Measurements from ENCODE around the gene RFPL2.

RFPL2 gene

GRCh38 chr22:32204856-32205722, at the start of gene RFPL2:
TSS of gene RFPL2 (minus strand) at chr22:32205073. CDS start at chr22:32202451, 2,622 bp downstream.
- DNase-seq (ENCODE audit: low read depth) = peak; percentile 30

GRCh38 chr22:32249231-32249630, 44.4 kb upstream of the RFPL2 start:
- DNase-seq (ENCODE audit: low read depth) = no peak

GRCh38 chr22:32248276-32248675, 43.4 kb upstream of the RFPL2 start:
- no peak for DNase-seq (ENCODE audit: low read depth)

- no peak for DNase-seq (ENCODE audit: low read depth)
Measured at GRCh38 chr22:32246166-32246565, 41.3 kb upstream of the RFPL2 start.

- DNase-seq (ENCODE audit: low read depth) = no peak
Measured at GRCh38 chr22:32245042-32245441, 40.2 kb upstream of the RFPL2 start.

- DNase-seq (ENCODE audit: low read depth) = no peak
Measured at GRCh38 chr22:32244547-32244946, 39.7 kb upstream of the RFPL2 start.

- DNase-seq (ENCODE audit: low read depth) = no peak
Measured at GRCh38 chr22:32240461-32240860, 35.6 kb upstream of the RFPL2 start.

- no peak for DNase-seq (ENCODE audit: low read depth)
Measured at GRCh38 chr22:32237906-32238305, 33.0 kb upstream of the RFPL2 start.

GRCh38 chr22:32236970-32237369, 32.1 kb upstream of the RFPL2 start:
- DNase-seq (ENCODE audit: low read depth) = no peak

- DNase-seq (ENCODE audit: low read depth) = no peak
Measured at GRCh38 chr22:32233091-32233490, 28.2 kb upstream of the RFPL2 start.

- no peak for DNase-seq (ENCODE audit: low read depth)
Measured at GRCh38 chr22:32232191-32232830, 27.4 kb upstream of the RFPL2 start.

- DNase-seq (ENCODE audit: low read depth) = no peak
Measured at GRCh38 chr22:32226326-32227104, 21.6 kb upstream of the RFPL2 start.

GRCh38 chr22:32222991-32223390, 18.1 kb upstream of the RFPL2 start:
- DNase-seq (ENCODE audit: low read depth) = no peak

GRCh38 chr22:32219026-32219425, 14.2 kb upstream of the RFPL2 start:
- DNase-seq (ENCODE audit: low read depth) = no peak

- DNase-seq (ENCODE audit: low read depth) = no peak
Measured at GRCh38 chr22:32218470-32218869, 13.6 kb upstream of the RFPL2 start.

- DNase-seq (ENCODE audit: low read depth) = no peak
Measured at GRCh38 chr22:32217465-32217864, 12.6 kb upstream of the RFPL2 start.

GRCh38 chr22:32216911-32217310, 12.0 kb upstream of the RFPL2 start:
- no peak for DNase-seq (ENCODE audit: low read depth)

- DNase-seq (ENCODE audit: low read depth) = no peak
Measured at GRCh38 chr22:32211011-32211410, 6.1 kb upstream of the RFPL2 start.

- no peak for DNase-seq (ENCODE audit: low read depth)
Measured at GRCh38 chr22:32208681-32209080, 3.8 kb upstream of the RFPL2 start.

- no peak for DNase-seq (ENCODE audit: low read depth)
Measured at GRCh38 chr22:32207971-32208480, 3.2 kb upstream of the RFPL2 start.

- DNase-seq (ENCODE audit: low read depth) = no peak
Measured at GRCh38 chr22:32206774-32207758, 2.2 kb upstream of the RFPL2 start.
